RWPE2 (cell line): ENCODE measurements around the gene IFNA10.
"Not testable (repeated sequence)": the region's sequence is repeated elsewhere in the genome, so short reads cannot be mapped to it uniquely, and the experiment has no call there.

Experiments
- ATAC-seq: fragments of 200-7000 bp; cut with Tn5 transposase; 3 replicates; pipeline ENCODE4 v1.9.1; 2021; ENCODE audit warnings: low read depth
- DNase-seq: peaks from one replicate; pipeline ENCODE4 v3.0.0-alpha.2; 2020; ENCODE audit warnings: low spot score
- H3K27ac ChIP-seq: fragments of 450-650 bp; 2 replicates; pipeline ENCODE4 v1.5.1; 2017; ENCODE audit warnings: mild to moderate bottlenecking; ENCODE audit not compliant: poor library complexity, severe bottlenecking
- H3K27me3 ChIP-seq: fragments of 250-450 bp; sonication (Bioruptor Pico); 2 replicates; pipeline ENCODE4 v1.5.1; 2021; ENCODE audit warnings: mild to moderate bottlenecking, moderate library complexity; ENCODE audit not compliant: insufficient read depth, poor library complexity, severe bottlenecking
- H3K36me3 ChIP-seq: fragments of 250-450 bp; sonication (Bioruptor Pico); 2 replicates; pipeline ENCODE4 v1.5.1; 2020; ENCODE audit warnings: low read depth, mild to moderate bottlenecking, moderate library complexity
- H3K4me1 ChIP-seq: fragments of 250-450 bp; sonication (Bioruptor Pico); 2 replicates; pipeline ENCODE4 v1.5.1; 2021; ENCODE audit warnings: mild to moderate bottlenecking, moderate library complexity; ENCODE audit not compliant: insufficient read depth, poor library complexity, severe bottlenecking
- H3K4me3 ChIP-seq: fragments of 250-450 bp; sonication (Bioruptor Pico); 2 replicates; pipeline ENCODE4 v1.5.1; 2021; ENCODE audit warnings: mild to moderate bottlenecking, moderate library complexity; ENCODE audit not compliant: severe bottlenecking
- H3K9me3 ChIP-seq: fragments of 250-450 bp; sonication (Bioruptor Pico); 2 replicates; pipeline ENCODE4 v1.5.1; 2021; ENCODE audit warnings: mild to moderate bottlenecking, moderate library complexity; ENCODE audit not compliant: severe bottlenecking
- CTCF ChIP-seq: fragments of 450-650 bp; IDR thresholded peaks from one replicate; pipeline ENCODE4 v1.5.1; 2017; ENCODE audit warnings: mild to moderate bottlenecking, moderate library complexity; ENCODE audit not compliant: poor library complexity, severe bottlenecking

Gene IFNA10

GRCh38 chr9:21233258-21233657 is 26.3 kb upstream of the IFNA10 start:
- Histone ChIP-seq H3K9me3 (no peaks in the 10 kb centered on the region), H3K4me3 (no peak overlapping the region), H3K27ac (no peak overlapping the region), H3K36me3 (no peaks in the 10 kb centered on the region), H3K4me1 (no peaks in the 10 kb centered on the region), H3K27me3 (peaks cover under 1% of the 10 kb centered on the region)
- no peak for TF ChIP-seq CTCF
- DNase-seq (no peak), ATAC-seq (no peak)

GRCh38 chr9:21228122-21228521 is 21.2 kb upstream of the IFNA10 start, which contains the start of gene IFNA17:
Gene IFNA17 (minus strand): TSS chr9:21228222. CDS start chr9:21228173, 49 bp downstream.
- no peaks in the 10 kb centered on the region for H3K27me3 ChIP-seq
- no peak for ATAC-seq
- H3K4me1 ChIP-seq = no peaks in the 10 kb centered on the region
- no peak for TF ChIP-seq CTCF
- H3K9me3 ChIP-seq = no peaks in the 10 kb centered on the region
- H3K4me3 ChIP-seq = no peak within 1 kb of the TSS
- H3K36me3 ChIP-seq = no peaks in the 10 kb centered on the region
- no peak within 1 kb of the TSS for H3K27ac ChIP-seq
- DNase-seq = no peak

- not testable (repeated sequence) for DNase-seq, ATAC-seq
- peaks cover 11% of the 10 kb centered on the region for H3K27me3 ChIP-seq
These were observed 10.3 kb upstream of the IFNA10 start, which contains the start of gene IFNA16 for GRCh38 chr9:21217211-21217610. Gene IFNA16 (minus strand): TSS chr9:21217311. CDS start chr9:21217305, 6 bp downstream.

GRCh38 chr9:21213411-21214326 is 6.7 kb upstream of the IFNA10 start:
- not testable (repeated sequence) for H3K9me3 ChIP-seq, H3K4me1 ChIP-seq, DNase-seq, H3K4me3 ChIP-seq, ATAC-seq, H3K36me3 ChIP-seq, H3K27ac ChIP-seq, H3K27me3 ChIP-seq

More at GRCh38 chr9:21217211-21217610, 10.3 kb upstream of the IFNA10 start, which contains the start of gene IFNA16:
- H3K36me3 ChIP-seq, H3K4me1 ChIP-seq, H3K27ac ChIP-seq, H3K4me3 ChIP-seq, H3K9me3 ChIP-seq: not testable (repeated sequence)

GRCh38 chr9:21212160-21212559 is 5.2 kb upstream of the IFNA10 start:
- not testable (repeated sequence) for ATAC-seq, H3K9me3 ChIP-seq, H3K4me3 ChIP-seq, H3K36me3 ChIP-seq, H3K27ac ChIP-seq, H3K27me3 ChIP-seq, DNase-seq, H3K4me1 ChIP-seq

- not testable (repeated sequence) for H3K9me3 ChIP-seq, ATAC-seq
These were observed 3.8 kb upstream of the IFNA10 start for GRCh38 chr9:21210782-21211181.

More at GRCh38 chr9:21210782-21211181, 3.8 kb upstream of the IFNA10 start:
- H3K4me3 ChIP-seq, H3K27ac ChIP-seq, H3K36me3 ChIP-seq, H3K27me3 ChIP-seq, H3K4me1 ChIP-seq: not testable (repeated sequence)
- peak; percentile 24 for DNase-seq
